Measurements from ENCODE around the gene GABBR2. TPM values are rescaled to one million over a fixed set of nuclear protein-coding genes. Genes with fewer than 3 reads are reported as not detected.

Gene GABBR2
- total and polyA plus RNA-seq, 9 of the 15 experiments (the other 6 are each of a cell fraction or from before 2014, with no cell fraction given) = 0.15 to 1.9 (median 0.32) TPM

- TF ChIP-seq GTF2E2 (tag; IDR thresholded peaks at IDR 0.05) (no peak), STAT5B (CRISPR knock-in tag; IDR thresholded peaks at IDR 0.05) (no peak), ZNF408 (CRISPR knock-in tag; IDR thresholded peaks at IDR 0.05; ENCODE audit: low read depth) (no peak), FOSL1 (tag; conservative IDR thresholded peaks at IDR 0.05) (no peak), KAT2B (IDR thresholded peaks at IDR 0.05; ENCODE audit: low read depth, low read length) (no peak), HINFP (tag; conservative IDR thresholded peaks at IDR 0.05; ENCODE audit: low read depth) (no peak), PHF21A (IDR thresholded peaks at IDR 0.05; ENCODE audit: borderline replicate concordance, low read depth) (no peak), KAT8 (IDR thresholded peaks at IDR 0.05; ENCODE audit: low read depth) (no peak), FOXK1 (CRISPR knock-in tag; IDR thresholded peaks at IDR 0.05; ENCODE audit: borderline replicate concordance) (no peak), BCLAF1 (IDR thresholded peaks at IDR 0.05; ENCODE audit: borderline replicate concordance in 1 of 2, control insufficient read depth in 1 of 2, low read depth in 2 of 2, low read length in 1 of 2) (no peak), CTCFL (IDR thresholded peaks at IDR 0.05; ENCODE audit: borderline replicate concordance, insufficient read depth, low read depth, low read length, poor library complexity, severe bottlenecking) (no peak), NFE2 (IDR thresholded peaks at IDR 0.05; ENCODE audit: low read depth) (peak; percentile 69), DACH1 (IDR thresholded peaks at IDR 0.05; ENCODE audit: partially characterized antibody) (peak; percentile 88), FOXO4 (CRISPR knock-in tag; IDR thresholded peaks at IDR 0.05) (no peak), HMGN3 (IDR thresholded peaks at IDR 0.05; ENCODE audit: borderline replicate concordance, extremely low read depth, insufficient read length, low read depth, low read length) (no peak), SOX6 (IDR thresholded peaks at IDR 0.05) (peak; percentile 77), NR4A1 (CRISPR knock-in tag; IDR thresholded peaks at IDR 0.05) (no peak), NR4A1 (tag; IDR thresholded peaks at IDR 0.05) (no peak), CBX1 (IDR thresholded peaks at IDR 0.05; ENCODE audit: low read depth) (peak; percentile 66; the same call in 1 of the 2 replicates), SMAD4 (CRISPR knock-in tag; conservative IDR thresholded peaks at IDR 0.05) (peak; percentile 54)
Observed at GRCh38 chr9:98332405-98332831, 376.3 kb downstream of the GABBR2 start (continued).

All from K562 (cell line).